ENCODE data around the gene RPTOR. TPM values are rescaled to one million over a fixed set of nuclear protein-coding genes. Genes with fewer than 3 reads are reported as not detected.

The RPTOR gene
- total RNA-seq, 4 donors from 2014 or later, result 23.6 to 37.0 (median 27.8) TPM

Small RNAs within 50 kb of the gene (small RNA-seq; reads per million reads assigned to genes)
- gene AC120024.2, result not detected
- gene AC120024.3, result not detected

Other genes with a start within 250 kb of the RPTOR start
- 10 to 100 TPM in 1 of 4 donors, 1 to 10 TPM in 3; 6.9 to 16.6 (median 8.1) TPM for gene ENDOV, start 129.7 kb upstream of the RPTOR start, total RNA-seq
- gene NPTX1, start 68.2 kb upstream of the RPTOR start, total RNA-seq, result under 1 TPM in 3 of 4 donors, not detected in 1; 0.16 to 0.96 (median 0.19) TPM